ENCODE data around the gene CECR2. TPM values are rescaled to one million over a fixed set of nuclear protein-coding genes. Genes with fewer than 3 reads are reported as not detected.

CECR2 gene
- total RNA-seq, 1 experiment from 2014 or later: 111 TPM

DNA sequence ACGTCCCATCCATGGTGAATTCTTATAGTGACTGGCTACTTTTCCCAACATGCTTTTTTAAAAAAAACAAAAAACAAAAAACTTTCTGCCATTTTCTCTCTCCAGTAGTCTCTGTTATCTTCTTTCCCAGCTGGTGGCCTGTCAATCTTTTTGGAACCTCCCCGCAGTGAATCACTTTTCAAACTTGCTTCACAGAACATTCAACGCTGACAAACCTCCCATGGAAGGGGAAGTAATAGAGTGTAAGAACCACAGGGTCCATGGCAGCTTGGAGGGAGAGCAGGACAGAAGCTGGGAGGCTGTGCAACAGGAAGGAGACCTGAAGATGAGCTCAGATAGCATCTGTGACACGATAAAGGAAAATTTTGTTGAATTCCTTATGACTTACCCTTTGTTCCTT, 9.8 kb upstream of the CECR2 start (continued):
- no peak for TF ChIP-seq STAT6 (CRISPR knock-in tag; conservative IDR thresholded peaks at IDR 0.05; ENCODE audit: low read depth)
- TF ChIP-seq IRF2 (CRISPR knock-in tag; IDR thresholded peaks at IDR 0.05; ENCODE audit: borderline replicate concordance, low read depth): no peak
- TF ChIP-seq, protein P1, sequence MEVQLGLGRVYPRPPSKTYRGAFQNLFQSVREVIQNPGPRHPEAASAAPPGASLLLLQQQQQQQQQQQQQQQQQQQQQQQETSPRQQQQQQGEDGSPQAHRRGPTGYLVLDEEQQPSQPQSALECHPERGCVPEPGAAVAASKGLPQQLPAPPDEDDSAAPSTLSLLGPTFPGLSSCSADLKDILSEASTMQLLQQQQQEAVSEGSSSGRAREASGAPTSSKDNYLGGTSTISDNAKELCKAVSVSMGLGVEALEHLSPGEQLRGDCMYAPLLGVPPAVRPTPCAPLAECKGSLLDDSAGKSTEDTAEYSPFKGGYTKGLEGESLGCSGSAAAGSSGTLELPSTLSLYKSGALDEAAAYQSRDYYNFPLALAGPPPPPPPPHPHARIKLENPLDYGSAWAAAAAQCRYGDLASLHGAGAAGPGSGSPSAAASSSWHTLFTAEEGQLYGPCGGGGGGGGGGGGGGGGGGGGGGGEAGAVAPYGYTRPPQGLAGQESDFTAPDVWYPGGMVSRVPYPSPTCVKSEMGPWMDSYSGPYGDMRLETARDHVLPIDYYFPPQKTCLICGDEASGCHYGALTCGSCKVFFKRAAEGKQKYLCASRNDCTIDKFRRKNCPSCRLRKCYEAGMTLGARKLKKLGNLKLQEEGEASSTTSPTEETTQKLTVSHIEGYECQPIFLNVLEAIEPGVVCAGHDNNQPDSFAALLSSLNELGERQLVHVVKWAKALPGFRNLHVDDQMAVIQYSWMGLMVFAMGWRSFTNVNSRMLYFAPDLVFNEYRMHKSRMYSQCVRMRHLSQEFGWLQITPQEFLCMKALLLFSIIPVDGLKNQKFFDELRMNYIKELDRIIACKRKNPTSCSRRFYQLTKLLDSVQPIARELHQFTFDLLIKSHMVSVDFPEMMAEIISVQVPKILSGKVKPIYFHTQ (CRISPR knock-in tag; IDR thresholded peaks at IDR 0.05): no peak
- no peak for TF ChIP-seq SMAD3 (CRISPR knock-in tag; IDR thresholded peaks at IDR 0.05; ENCODE audit: borderline replicate concordance)
- no peak for TF ChIP-seq FOXP4 (CRISPR knock-in tag; IDR thresholded peaks at IDR 0.05)
- no peak for TF ChIP-seq KAT7 (CRISPR knock-in tag; IDR thresholded peaks at IDR 0.05; ENCODE audit: borderline replicate concordance)
- no peak for TF ChIP-seq ZNF121 (CRISPR knock-in tag; IDR thresholded peaks at IDR 0.05)

DNA sequence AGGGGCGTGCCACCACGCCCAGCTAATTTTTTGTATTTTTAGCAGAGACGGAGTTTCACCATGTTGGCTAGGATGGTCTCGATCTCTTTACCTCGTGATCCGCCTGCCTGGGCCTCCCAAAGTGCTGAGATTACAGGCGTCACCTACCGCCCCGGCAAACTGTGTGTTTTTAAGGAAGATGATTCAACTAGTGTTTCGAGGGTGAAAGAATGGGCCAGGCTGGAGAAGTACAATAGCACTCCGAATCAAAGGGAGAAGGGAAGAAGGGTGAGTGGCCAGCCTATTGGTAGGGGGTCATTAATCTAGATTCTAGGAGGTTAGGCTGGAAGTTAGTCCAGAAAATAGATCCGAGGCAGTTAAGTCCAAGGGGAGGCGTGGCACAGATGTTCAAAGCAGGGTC, 2.9 kb upstream of the CECR2 start:
- H3K4me1 Mint-ChIP-seq: peaks cover 27% of the 10 kb centered on the region
- peak overlapping the region; percentile 78 for H3K4me3 Mint-ChIP-seq
- no peaks in the 10 kb centered on the region for H3K36me3 Mint-ChIP-seq
- TF ChIP-seq, protein P2, sequence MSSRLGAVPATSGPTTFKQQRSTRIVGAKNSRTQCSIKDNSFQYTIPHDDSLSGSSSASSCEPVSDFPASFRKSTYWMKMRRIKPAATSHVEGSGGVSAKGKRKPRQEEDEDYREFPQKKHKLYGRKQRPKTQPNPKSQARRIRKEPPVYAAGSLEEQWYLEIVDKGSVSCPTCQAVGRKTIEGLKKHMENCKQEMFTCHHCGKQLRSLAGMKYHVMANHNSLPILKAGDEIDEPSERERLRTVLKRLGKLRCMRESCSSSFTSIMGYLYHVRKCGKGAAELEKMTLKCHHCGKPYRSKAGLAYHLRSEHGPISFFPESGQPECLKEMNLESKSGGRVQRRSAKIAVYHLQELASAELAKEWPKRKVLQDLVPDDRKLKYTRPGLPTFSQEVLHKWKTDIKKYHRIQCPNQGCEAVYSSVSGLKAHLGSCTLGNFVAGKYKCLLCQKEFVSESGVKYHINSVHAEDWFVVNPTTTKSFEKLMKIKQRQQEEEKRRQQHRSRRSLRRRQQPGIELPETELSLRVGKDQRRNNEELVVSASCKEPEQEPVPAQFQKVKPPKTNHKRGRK (CRISPR knock-in tag; IDR thresholded peaks at IDR 0.05; ENCODE audit: borderline replicate concordance): no peak
- no peak for TF ChIP-seq ATF1 (CRISPR knock-in tag; IDR thresholded peaks at IDR 0.05)
- no peak for TF ChIP-seq JAZF1 (CRISPR knock-in tag; IDR thresholded peaks at IDR 0.05)
- no peak for TF ChIP-seq ELF4 (CRISPR knock-in tag; IDR thresholded peaks at IDR 0.05; ENCODE audit: low read depth)
- no peak for TF ChIP-seq ATF2 (CRISPR knock-in tag; IDR thresholded peaks at IDR 0.05; ENCODE audit: borderline replicate concordance, low read depth)
- TF ChIP-seq EMX1 (CRISPR knock-in tag; IDR thresholded peaks at IDR 0.05): no peak
- TF ChIP-seq ZNF396 (CRISPR knock-in tag; IDR thresholded peaks at IDR 0.05; ENCODE audit: borderline replicate concordance): no peak
- TF ChIP-seq E2F1 (CRISPR knock-in tag; IDR thresholded peaks at IDR 0.05): no peak
- TF ChIP-seq FOXP4 (CRISPR knock-in tag; IDR thresholded peaks at IDR 0.05): no peak
- DNase-seq (ENCODE audit: low spot score): no peak
- POLR2A ChIA-PET: no interaction called here
- ATAC-seq: no peak
- CTCF ChIA-PET: interaction anchor here (0.8 to 6.1 kb wide), 4 partner anchors 9 to 195 kb away, joined by 5 to 41 read pairs (median 16); no protein-coding TSS in a partner anchor
- H3K9me3 Mint-ChIP-seq: no peaks in the 10 kb centered on the region
- H3K27ac Mint-ChIP-seq: peak overlapping the region; percentile 79
- H3K27me3 Mint-ChIP-seq (ENCODE audit: low read depth): no peaks in the 10 kb centered on the region

Measured in WTC11 (cell line).